Activated naive CD4-positive, alpha-beta T cell treated with anti-CD3 and anti-CD28 coated beads for 36 hours (primary cell): ENCODE measurements around the gene EXOC3L2. TPM values are rescaled to one million over a fixed set of nuclear protein-coding genes. Genes with fewer than 3 reads are reported as not detected.

Experiments
- CTCF ChIA-PET: fragments of 350-600 bp; sonication (Branson Sonifier 250); formaldehyde crosslinking; loops from one replicate; lab custom pipeline; 2021; ENCODE audit warnings: antibody characterized with exemption; lab: Charles Lee
- DNase-seq: peaks from one replicate; pipeline ENCODE4 v3.0.0-alpha.2; 2020
- H3K27ac Mint-ChIP-seq: one replicate; pipeline ENCODE4 v1.8.0; 2021; ENCODE audit warnings: mild to moderate bottlenecking, mixed read lengths
- H3K27me3 Mint-ChIP-seq: one replicate; pipeline ENCODE4 v1.8.0; 2021; ENCODE audit warnings: low read depth, mixed read lengths
- H3K36me3 Mint-ChIP-seq: one replicate; pipeline ENCODE4 v1.8.0; 2021; ENCODE audit warnings: low read depth, mixed read lengths
- H3K4me1 Mint-ChIP-seq: one replicate; pipeline ENCODE4 v1.8.0; 2021; ENCODE audit warnings: low read depth, mixed read lengths
- H3K4me3 Mint-ChIP-seq: one replicate; pipeline ENCODE4 v1.8.0; 2021; ENCODE audit warnings: mild to moderate bottlenecking, moderate library complexity, mixed read lengths
- H3K9me3 Mint-ChIP-seq: one replicate; pipeline ENCODE4 v1.8.0; 2021; ENCODE audit warnings: mixed read lengths
- intact Hi-C: fragments of 100-400 bp; cut with micrococcal nuclease; formaldehyde crosslinking; loops from one replicate; pipeline ENCODE4 v1.15.1; 2023
- total RNA-seq, 2 experiments: library from RNA; stranded (reverse); gene quantifications; one replicate each; pipeline ENCODE4 v1.2.3, GENCODE V29; 2021

The EXOC3L2 gene
- total RNA-seq, 2 experiments from 2014 or later = not detected

GRCh38 chr19:45162608-45163143 lies 82.5 kb downstream of the EXOC3L2 start:
- CTCF ChIA-PET = no interaction called here
- no peak overlapping the region for H3K4me3 Mint-ChIP-seq
- H3K27ac Mint-ChIP-seq = no peak overlapping the region
- no peaks in the 10 kb centered on the region for H3K27me3 Mint-ChIP-seq
- no peaks in the 10 kb centered on the region for H3K9me3 Mint-ChIP-seq
- intact Hi-C loops = no loop called here
- no peak for DNase-seq
- H3K4me1 Mint-ChIP-seq = peaks cover 14% of the 10 kb centered on the region
- H3K36me3 Mint-ChIP-seq = no peaks in the 10 kb centered on the region

Other genes with a start within 250 kb of the EXOC3L2 start
- 10 to 100 TPM; 55.4 to 57.3 TPM for gene RELB, start 243.9 kb downstream of the EXOC3L2 start, total RNA-seq
- gene CLASRP, start 206.4 kb downstream of the EXOC3L2 start, total RNA-seq = 100 to 1,000 TPM; 106 to 113 TPM
- 1 to 10 TPM; 1.1 to 1.4 TPM for gene ZNF296, start 168.9 kb downstream of the EXOC3L2 start, total RNA-seq
- 10 to 100 TPM; 14.7 to 15.4 TPM for gene GEMIN7, start 166.1 kb downstream of the EXOC3L2 start, total RNA-seq
- 10 to 100 TPM; 10.2 to 10.3 TPM for gene PPP1R37, start 152.2 kb downstream of the EXOC3L2 start, total RNA-seq
- gene NKPD1, start 84.4 kb downstream of the EXOC3L2 start, total RNA-seq = under 1 TPM in 1 of 2 experiments, not detected in 1; 0.17 TPM
- 10 to 100 TPM; 28.1 to 28.4 TPM for gene TRAPPC6A, start 67.2 kb downstream of the EXOC3L2 start, total RNA-seq
- gene BLOC1S3, start 66.6 kb downstream of the EXOC3L2 start, total RNA-seq = 1 to 10 TPM; 5.1 to 6.5 TPM
- 10 to 100 TPM; 13.0 to 15.7 TPM for gene MARK4, start 5.9 kb upstream of the EXOC3L2 start, total RNA-seq
- gene CKM, start 77.5 kb upstream of the EXOC3L2 start, total RNA-seq = not detected
- not detected for gene KLC3, start 95.3 kb upstream of the EXOC3L2 start, total RNA-seq
- gene ERCC2, start 125.2 kb upstream of the EXOC3L2 start, total RNA-seq = 10 to 100 TPM; 20.6 to 22.9 TPM
- 1 to 10 TPM; 4.0 to 4.8 TPM for gene PPP1R13L, start 159.7 kb upstream of the EXOC3L2 start, total RNA-seq
- gene POLR1G, start 161.2 kb upstream of the EXOC3L2 start, total RNA-seq = 1 to 10 TPM; 7.4 to 7.6 TPM
- 10 to 100 TPM; 28.9 to 30.7 TPM for gene ERCC1, start 178.5 kb upstream of the EXOC3L2 start, total RNA-seq
- gene FOSB, start 222.6 kb upstream of the EXOC3L2 start, total RNA-seq = 1 to 10 TPM; 8.0 to 8.7 TPM